K562 (cell line): Measurements from ENCODE around the gene HYI. TPM values are rescaled to one million over a fixed set of nuclear protein-coding genes. Genes with fewer than 3 reads are reported as not detected.

ENCODE experiments used
- ATAC-seq: fragments of 200-7000 bp; cut with Tn5 transposase; 3 replicates; pipeline ENCODE4 v1.9.1; 2020; ENCODE audit warnings: moderate library complexity
- BruUV-seq: library from RNA; stranded (reverse); fragments of 400-500 nt; replicated peaks from 2 replicates; lab custom pipeline; 2021; lab: Mats Ljungman, UMichigan
- CTCF ChIA-PET: fragments of 300-600 bp; formaldehyde crosslinking; extraction: SDS; loops from one replicate; lab custom pipeline; 2021; ENCODE audit warnings: low intra/inter-chr PET ratio; lab: Yijun Ruan, JAX
- POLR2A ChIA-PET: fragments of 300-600, 350-650 bp; sonication (Branson Sonifier 250); formaldehyde crosslinking; extraction: SDS; loops from one replicate; lab custom pipeline; 2021; ENCODE audit warnings: antibody characterized with exemption, inconsistent platforms; lab: Yijun Ruan, JAX
- DNase-seq, 4 experiments: peaks; one replicate each; pipeline versions ENCODE4 v3.0.0 to v3.0.0-alpha.2; 2011 to 2018; ENCODE audit warnings: low spot score in 3 of 4, mixed read lengths in 3 of 4; ENCODE audit errors: extremely low read depth in 1 of 4
- FAIRE-seq: peaks from 2 replicates; lab custom pipeline; 2011; peaks lifted over from hg19 to GRCh38; lab: Jason Lieb, UNC
- H2AFZ ChIP-seq: 2 replicates; pipeline ENCODE4 v1.6.0; 2011; ENCODE audit warnings: low read depth, low read length, control low read depth, inconsistent platforms
- H3K27ac ChIP-seq: fragments of 200-600 bp; 3 replicates; pipeline ENCODE4 v1.8.0; 2011; ENCODE audit warnings: low read depth, mild to moderate bottlenecking, control low read depth, inconsistent platforms, low read length, moderate library complexity, mixed read lengths; ENCODE audit errors: extremely low read depth
- H3K27me3 ChIP-seq, 2 experiments: fragments of 300-600 bp in 1 of 2; 2 replicates in 1 of 2; 3 replicates in 1 of 2; pipeline versions ENCODE4 v1.6.0 to v1.8.0; 2011; ENCODE audit warnings: inconsistent platforms in 2 of 2, low read length in 2 of 2, mild to moderate bottlenecking in 1 of 2, mixed read lengths in 1 of 2, moderate library complexity in 1 of 2; ENCODE audit not compliant: control insufficient read depth in 2 of 2, insufficient read depth in 2 of 2
- H3K36me3 ChIP-seq: fragments of 300-600 bp; 3 replicates; pipeline ENCODE4 v1.8.0; 2011; ENCODE audit warnings: mild to moderate bottlenecking, low read length, inconsistent platforms; ENCODE audit not compliant: control insufficient read depth, insufficient read depth
- H3K4me1 ChIP-seq, 2 experiments: fragments of 200-600 bp in 1 of 2; replicated peaks in 1 of 2; 2 replicates in 1 of 2; 3 replicates in 1 of 2; pipeline versions ENCODE4 v1.5.1 to v1.8.0; 2011; ENCODE audit warnings: inconsistent platforms in 2 of 2, low read length in 2 of 2, mild to moderate bottlenecking in 1 of 2, mixed read lengths in 1 of 2, moderate library complexity in 1 of 2; ENCODE audit not compliant: control insufficient read depth in 2 of 2, insufficient read depth in 2 of 2
- H3K4me2 ChIP-seq: 2 replicates; pipeline ENCODE4 v1.6.1; 2011; ENCODE audit warnings: low read length, control low read depth, inconsistent platforms, mixed read lengths; ENCODE audit not compliant: insufficient read depth
- H3K4me3 ChIP-seq: fragments of 200-600 bp; sonication (generic), shearing (Covaris generic); 2 replicates; pipeline ENCODE4 v1.5.1; 2016; ENCODE audit warnings: control low read depth, inconsistent platforms
- H3K79me2 ChIP-seq: fragments of 200-600 bp; 3 replicates; pipeline ENCODE4 v1.8.0; 2011; ENCODE audit warnings: low read length, inconsistent platforms; ENCODE audit not compliant: control insufficient read depth, insufficient read depth
- H3K9ac ChIP-seq, 2 experiments: 2 replicates each; pipeline versions ENCODE4 v1.6.0 to v1.6.1; 2011; ENCODE audit warnings: low read depth in 2 of 2, low read length in 2 of 2, control low read depth in 1 of 2, inconsistent platforms in 1 of 2, mild to moderate bottlenecking in 1 of 2, mixed read lengths in 1 of 2; ENCODE audit not compliant: insufficient read depth in 1 of 2
- H3K9me1 ChIP-seq: one replicate; pipeline ENCODE4 v1.6.0; 2011; ENCODE audit warnings: inconsistent platforms, mild to moderate bottlenecking, low read length, moderate library complexity; ENCODE audit not compliant: control insufficient read depth, insufficient read depth
- H3K9me3 ChIP-seq: replicated peaks from 2 replicates; pipeline ENCODE4 v1.5.1; 2011; ENCODE audit warnings: low read depth, low read length, inconsistent platforms; ENCODE audit not compliant: control insufficient read depth, insufficient read depth
- H4K20me1 ChIP-seq: replicated peaks from 2 replicates; pipeline ENCODE4 v1.6.1; 2011; ENCODE audit warnings: low read length, inconsistent platforms, mixed read lengths; ENCODE audit not compliant: control insufficient read depth, insufficient read depth
- E2F8 ChIP-seq: fragments of 450-650 bp; IDR thresholded peaks from 2 replicates; pipeline ENCODE4 v1.7.1; 2018; ENCODE audit warnings: mild to moderate bottlenecking, low read depth; ENCODE audit not compliant: partially characterized antibody
- ESRRB ChIP-seq: fragments of 250-450 bp; sonication (Bioruptor Pico); IDR thresholded peaks from 2 replicates; pipeline ENCODE4 v1.5.0; 2020; ENCODE audit warnings: mild to moderate bottlenecking, moderate library complexity, borderline replicate concordance
- KDM2B ChIP-seq: fragments of 250-450 bp; sonication (Bioruptor Pico); IDR thresholded peaks from 2 replicates; pipeline ENCODE4 v1.8.0; 2021; ENCODE audit warnings: mild to moderate bottlenecking, moderate library complexity
- KHSRP ChIP-seq: fragments of 450-650 bp; IDR thresholded peaks from 2 replicates; pipeline ENCODE4 v1.6.1; 2017
- PCBP2 ChIP-seq: fragments of 200-400 bp; formaldehyde crosslinking; IDR thresholded peaks from 2 replicates; pipeline ENCODE4 v1.6.1; 2018; ENCODE audit warnings: low read length, low read depth, mild to moderate bottlenecking, moderate library complexity; ENCODE audit not compliant: poor library complexity, severe bottlenecking
- RBM22 ChIP-seq: fragments of 200-400 bp; formaldehyde crosslinking; IDR thresholded peaks from 2 replicates; pipeline ENCODE4 v1.6.1; 2018; ENCODE audit warnings: low read length, low read depth; ENCODE audit not compliant: poor library complexity, severe bottlenecking
- SMAD4 ChIP-seq: fragments of 250-450 bp; sonication (Bioruptor Pico); conservative IDR thresholded peaks from 2 replicates; pipeline ENCODE4 v1.8.0; 2021; ENCODE audit warnings: inconsistent platforms, mild to moderate bottlenecking, moderate library complexity
- ZNF41 ChIP-seq: fragments of 250-450 bp; sonication (Bioruptor Pico); conservative IDR thresholded peaks from 2 replicates; pipeline ENCODE4 v1.4.0; 2020; ENCODE audit warnings: mild to moderate bottlenecking
- ZNF445 ChIP-seq: fragments of 250-450 bp; sonication (Bioruptor Pico); IDR thresholded peaks from 2 replicates; pipeline ENCODE4 v1.4.0; 2020; ENCODE audit warnings: low read depth, mild to moderate bottlenecking, moderate library complexity
- ZNF449 ChIP-seq: fragments of 250-450 bp; sonication (Bioruptor Pico); IDR thresholded peaks from 2 replicates; pipeline ENCODE4 v1.8.0; 2022; ENCODE audit warnings: moderate library complexity, mild to moderate bottlenecking, inconsistent platforms
- ZNF511 ChIP-seq: sonication (generic); formaldehyde crosslinking; IDR thresholded peaks from 2 replicates; pipeline ENCODE4 v1.8.0; 2022; ENCODE audit warnings: mild to moderate bottlenecking, missing genetic modification reagents
- WGBS: fragments of 100-300 bp; shearing (Covaris generic); methylation state at CpG from one replicate; pipeline ENCODE4 v1.1.6; 2016; ENCODE audit warnings: low coverage, mixed read lengths; ENCODE audit not compliant: insufficient coverage; ENCODE audit errors: missing lambda C conversion rate; 5-methylcytosine and 5-hydroxymethylcytosine counted together
- in situ Hi-C: fragments of 300-500 bp; cut with MboI; formaldehyde crosslinking; loops from 4 replicates; pipeline ENCODE4 v1.15.0; 2018; ENCODE audit warnings: inconsistent platforms, mixed read lengths
- intact Hi-C: fragments of 100-400 bp; cut with micrococcal nuclease; formaldehyde crosslinking; loops from 2 replicates; pipeline ENCODE4 v1.14.2; 2022
- polyA plus RNA-seq, 8 experiments: library from polyadenylated mRNA; depleted of rRNA in 4 of 8; stranded (reverse) in 5 of 8; unstranded in 3 of 8; fragments of >200 nt; fragmentation: Nextera tagmentation in 2 of 8; fragmentation: Illumina TruSeq in 1 of 8; extraction: Ambion mirVana in 2 of 8; extraction: Trizol in 1 of 8; gene quantifications; 2 replicates each; pipeline versions ENCODE4 v1.2.1 to v1.2.3, GENCODE V29; 2011 to 2014; ENCODE audit warnings: inconsistent platforms in 1 of 8, missing spikeins in 1 of 8
- total RNA-seq, 7 experiments: library from RNA; depleted of rRNA in 6 of 7; stranded (reverse); fragments of >200 nt in 6 of 7; fragmentation: Illumina TruSeq in 2 of 7; extraction: Trizol in 2 of 7; gene quantifications; 2 replicates each; pipeline versions ENCODE4 v1.2.1 to v1.2.3, GENCODE V29; 2011 to 2021; ENCODE audit warnings: low replicate concordance in 1 of 7
- TF ChIP-seq, protein P1 (sequence below): fragments of 450-650 bp; IDR thresholded peaks from 2 replicates; pipeline ENCODE4 v1.6.1; 2017; ENCODE audit warnings: mild to moderate bottlenecking, moderate library complexity
- TF ChIP-seq, protein P2 (sequence below): fragments of 250-450 bp; sonication (Bioruptor Pico); IDR thresholded peaks from 2 replicates; pipeline ENCODE4 v1.8.0; 2021; ENCODE audit warnings: moderate library complexity, mild to moderate bottlenecking, inconsistent platforms

The HYI gene
- total and polyA plus RNA-seq, 9 of the 15 experiments (the other 6 are each of a cell fraction or from before 2014, with no cell fraction given): 0.04 to 4.1 (median 1.4) TPM; not detected in 1

DNA sequence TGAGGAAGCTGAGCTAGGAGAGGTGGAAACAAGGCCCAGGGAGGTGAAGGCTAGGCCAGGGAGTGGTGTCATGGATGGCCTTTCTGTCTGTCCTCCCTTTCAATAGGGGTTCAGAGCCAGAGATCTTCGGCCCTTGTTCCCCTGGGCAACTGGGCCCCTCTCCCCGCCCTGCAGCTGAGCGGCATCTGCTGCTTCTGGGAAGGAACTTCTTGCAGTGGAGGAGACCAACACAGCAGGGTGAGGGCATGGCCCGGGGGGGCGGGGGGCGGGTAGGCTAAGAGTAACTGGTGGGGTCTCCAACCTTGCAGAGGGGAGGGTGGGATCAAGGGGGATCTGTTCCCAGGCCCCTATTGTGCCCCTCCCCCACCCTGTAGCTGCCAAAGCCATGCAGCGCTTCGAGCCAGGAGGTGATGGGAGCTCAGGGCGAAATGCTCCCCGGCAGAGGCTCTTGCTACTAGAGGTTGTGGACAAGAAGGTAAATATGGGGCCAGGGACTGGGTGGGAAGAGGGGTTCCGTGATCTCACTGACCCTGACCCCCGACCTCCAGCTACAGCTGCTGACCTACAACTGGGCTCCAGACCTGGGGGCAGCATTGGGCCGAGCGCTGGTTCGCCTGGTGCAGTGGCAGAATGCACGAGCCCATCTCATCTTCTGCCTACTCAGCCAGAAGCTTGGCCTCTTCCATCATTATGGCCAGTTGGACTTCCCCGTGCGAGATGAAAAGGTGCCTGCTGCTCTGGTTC, 11.7 kb downstream of the HYI start:
- no peak overlapping the region for H2AFZ ChIP-seq
- H3K4me1 ChIP-seq: peaks cover 8% of the 10 kb centered on the region in 2 experiments; a peak in 3 of 5 replicates
- 87% methylated on average over 9 of the region's 18 CpGs for WGBS
- H3K9me1 ChIP-seq: peaks cover 4% of the 10 kb centered on the region
- H3K27ac ChIP-seq: no peak overlapping the region
- ChIA-PET POLR2A (interaction anchor here (0.6 to 1.3 kb wide), 6 partner anchors 10 to 529 kb away, joined by 3 to 6 read pairs (median 3); no protein-coding TSS in a partner anchor), CTCF (no interaction called here)
- H3K4me3 ChIP-seq: no peak overlapping the region
- peaks cover 39% of the 10 kb centered on the region; the same call in 2 of the 3 replicates for H3K36me3 ChIP-seq
- no peaks in the 10 kb centered on the region for H3K9me3 ChIP-seq
- DNase-seq (no peak), FAIRE-seq (no peak), ATAC-seq (no peak)
- H3K27me3 ChIP-seq: no peaks in the 10 kb centered on the region
- peaks cover 1% of the 10 kb centered on the region; the same call in 1 of the 2 replicates for H4K20me1 ChIP-seq
- H3K4me2 ChIP-seq: no peak overlapping the region
- no peaks in the 10 kb centered on the region for H3K79me2 ChIP-seq
- no TSS peak for BruUV-seq
- intact Hi-C loops: no loop called here
- no peak overlapping the region for H3K9ac ChIP-seq
- in situ Hi-C loops: no loop called here
- TF ChIP-seq, protein P1, sequence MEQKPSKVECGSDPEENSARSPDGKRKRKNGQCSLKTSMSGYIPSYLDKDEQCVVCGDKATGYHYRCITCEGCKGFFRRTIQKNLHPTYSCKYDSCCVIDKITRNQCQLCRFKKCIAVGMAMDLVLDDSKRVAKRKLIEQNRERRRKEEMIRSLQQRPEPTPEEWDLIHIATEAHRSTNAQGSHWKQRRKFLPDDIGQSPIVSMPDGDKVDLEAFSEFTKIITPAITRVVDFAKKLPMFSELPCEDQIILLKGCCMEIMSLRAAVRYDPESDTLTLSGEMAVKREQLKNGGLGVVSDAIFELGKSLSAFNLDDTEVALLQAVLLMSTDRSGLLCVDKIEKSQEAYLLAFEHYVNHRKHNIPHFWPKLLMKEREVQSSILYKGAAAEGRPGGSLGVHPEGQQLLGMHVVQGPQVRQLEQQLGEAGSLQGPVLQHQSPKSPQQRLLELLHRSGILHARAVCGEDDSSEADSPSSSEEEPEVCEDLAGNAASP: no peak
- TF ChIP-seq SMAD4: no peak
- TF ChIP-seq, protein P2, sequence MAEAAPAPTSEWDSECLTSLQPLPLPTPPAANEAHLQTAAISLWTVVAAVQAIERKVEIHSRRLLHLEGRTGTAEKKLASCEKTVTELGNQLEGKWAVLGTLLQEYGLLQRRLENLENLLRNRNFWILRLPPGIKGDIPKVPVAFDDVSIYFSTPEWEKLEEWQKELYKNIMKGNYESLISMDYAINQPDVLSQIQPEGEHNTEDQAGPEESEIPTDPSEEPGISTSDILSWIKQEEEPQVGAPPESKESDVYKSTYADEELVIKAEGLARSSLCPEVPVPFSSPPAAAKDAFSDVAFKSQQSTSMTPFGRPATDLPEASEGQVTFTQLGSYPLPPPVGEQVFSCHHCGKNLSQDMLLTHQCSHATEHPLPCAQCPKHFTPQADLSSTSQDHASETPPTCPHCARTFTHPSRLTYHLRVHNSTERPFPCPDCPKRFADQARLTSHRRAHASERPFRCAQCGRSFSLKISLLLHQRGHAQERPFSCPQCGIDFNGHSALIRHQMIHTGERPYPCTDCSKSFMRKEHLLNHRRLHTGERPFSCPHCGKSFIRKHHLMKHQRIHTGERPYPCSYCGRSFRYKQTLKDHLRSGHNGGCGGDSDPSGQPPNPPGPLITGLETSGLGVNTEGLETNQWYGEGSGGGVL: no peak
- no peak for TF ChIP-seq KDM2B (CRISPR knock-in tag)
- TF ChIP-seq PCBP2: no peak
- no peak for TF ChIP-seq RBM22
- no peak for TF ChIP-seq ZNF511 (CRISPR knock-in tag)
- TF ChIP-seq KHSRP: no peak
- no peak for TF ChIP-seq ZNF449 (CRISPR knock-in tag)
- TF ChIP-seq ZNF445 (CRISPR knock-in tag): no peak
- no peak for TF ChIP-seq ZNF41 (CRISPR knock-in tag)
- TF ChIP-seq E2F8: no peak
- no peak for TF ChIP-seq ESRRB (CRISPR knock-in tag)
